ENCODE measurements around the gene GSTCD. TPM values are rescaled to one million over a fixed set of nuclear protein-coding genes. Genes with fewer than 3 reads are reported as not detected.
"Not testable (repeated sequence)": the region's sequence is repeated elsewhere in the genome, so short reads cannot be mapped to it uniquely, and the experiment has no call there.

Gene GSTCD
- total RNA-seq, 2 experiments from 2014 or later: 20.2 to 22.3 TPM

DNA sequence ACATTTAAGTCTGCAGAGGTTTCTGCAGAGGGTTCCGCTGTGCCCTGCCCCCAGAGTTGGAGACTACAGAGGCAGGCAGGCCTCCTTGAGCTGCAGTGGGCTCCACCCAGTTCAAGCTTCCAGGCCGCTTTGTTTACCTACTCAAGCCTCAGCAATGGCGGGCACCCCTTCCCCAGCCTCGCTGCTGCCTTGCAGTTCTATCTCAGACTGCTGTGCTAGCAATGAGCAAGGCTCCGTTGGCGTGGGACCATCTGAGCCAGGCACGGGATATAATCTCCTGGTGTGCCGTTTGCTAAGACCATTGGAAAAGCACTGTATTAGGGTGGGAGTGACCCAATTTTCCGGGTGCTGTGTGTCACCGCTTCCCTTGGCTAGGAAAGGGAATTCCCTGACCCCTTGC, 26.6 kb downstream of the GSTCD start:
- Histone ChIP-seq H3K36me3 (ENCODE audit: insufficient read depth, low read length) (peaks cover 30% of the 10 kb centered on the region), H3K9me3 (ENCODE audit: low read length) (peaks cover 11% of the 10 kb centered on the region; the same call in 1 of the 2 replicates)
- DNase-seq (ENCODE audit: low spot score); intact Hi-C loops (cut with micrococcal nuclease; ENCODE audit: unreplicated experiment); H3K9me2 ChIP-seq (ENCODE audit: insufficient read depth, low read length); CTCF ChIA-PET (ENCODE audit: unreplicated experiment); H4K20me1 ChIP-seq (ENCODE audit: insufficient read depth, low read length); H3K79me2 ChIP-seq (ENCODE audit: insufficient read depth, low read depth, low read length); H3K4me1 ChIP-seq (ENCODE audit: insufficient read depth, low read length, poor library complexity, severe bottlenecking); H3K4me3 ChIP-seq (ENCODE audit: low read depth, low read length, poor library complexity, severe bottlenecking); H3K27ac ChIP-seq (ENCODE audit: low read depth, low read length, poor library complexity, severe bottlenecking); BruUV-seq (replicated peaks); H2AFZ ChIP-seq (ENCODE audit: low read length); H3K4me2 ChIP-seq (ENCODE audit: low read length): not testable (repeated sequence)
- POLR2A ChIA-PET: interaction anchor here (0.7 kb wide), 1 partner anchor 19 kb away, joined by 3 read pairs; no protein-coding TSS in a partner anchor

DNA sequence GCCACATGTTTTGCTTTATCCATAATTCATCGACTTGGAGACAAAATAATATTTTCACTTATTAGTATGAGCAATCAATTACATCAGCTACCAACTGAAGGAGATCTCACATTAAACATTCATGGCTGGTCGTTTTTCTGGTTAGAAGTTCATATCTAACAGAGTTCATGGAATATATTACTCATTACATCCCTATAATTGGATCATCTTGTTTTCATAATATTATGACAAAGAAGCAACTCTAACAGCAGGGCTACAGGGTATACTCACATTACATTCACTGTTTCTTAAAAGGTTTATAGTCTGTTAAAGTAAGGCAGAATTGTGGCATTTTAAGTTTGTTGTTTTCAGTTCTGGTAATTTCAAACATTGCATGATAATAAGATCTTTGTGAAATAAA, 33.0 kb downstream of the GSTCD start:
- Histone ChIP-seq H3K9me2 (ENCODE audit: insufficient read depth, low read length) (no peaks in the 10 kb centered on the region), H3K4me3 (ENCODE audit: low read depth, low read length, poor library complexity, severe bottlenecking) (no peak overlapping the region), H3K36me3 (ENCODE audit: insufficient read depth, low read length) (peaks cover 24% of the 10 kb centered on the region), H3K4me2 (ENCODE audit: low read length) (no peak overlapping the region), H3K4me1 (ENCODE audit: insufficient read depth, low read length, poor library complexity, severe bottlenecking) (no peaks in the 10 kb centered on the region), H4K20me1 (ENCODE audit: insufficient read depth, low read length) (no peaks in the 10 kb centered on the region), H2AFZ (ENCODE audit: low read length) (no peak overlapping the region), H3K27ac (ENCODE audit: low read depth, low read length, poor library complexity, severe bottlenecking) (no peak overlapping the region), H3K9me3 (ENCODE audit: low read length) (peaks cover 11% of the 10 kb centered on the region; the same call in 1 of the 2 replicates), H3K79me2 (ENCODE audit: insufficient read depth, low read depth, low read length) (no peaks in the 10 kb centered on the region)
- TF ChIP-seq, protein P1, sequence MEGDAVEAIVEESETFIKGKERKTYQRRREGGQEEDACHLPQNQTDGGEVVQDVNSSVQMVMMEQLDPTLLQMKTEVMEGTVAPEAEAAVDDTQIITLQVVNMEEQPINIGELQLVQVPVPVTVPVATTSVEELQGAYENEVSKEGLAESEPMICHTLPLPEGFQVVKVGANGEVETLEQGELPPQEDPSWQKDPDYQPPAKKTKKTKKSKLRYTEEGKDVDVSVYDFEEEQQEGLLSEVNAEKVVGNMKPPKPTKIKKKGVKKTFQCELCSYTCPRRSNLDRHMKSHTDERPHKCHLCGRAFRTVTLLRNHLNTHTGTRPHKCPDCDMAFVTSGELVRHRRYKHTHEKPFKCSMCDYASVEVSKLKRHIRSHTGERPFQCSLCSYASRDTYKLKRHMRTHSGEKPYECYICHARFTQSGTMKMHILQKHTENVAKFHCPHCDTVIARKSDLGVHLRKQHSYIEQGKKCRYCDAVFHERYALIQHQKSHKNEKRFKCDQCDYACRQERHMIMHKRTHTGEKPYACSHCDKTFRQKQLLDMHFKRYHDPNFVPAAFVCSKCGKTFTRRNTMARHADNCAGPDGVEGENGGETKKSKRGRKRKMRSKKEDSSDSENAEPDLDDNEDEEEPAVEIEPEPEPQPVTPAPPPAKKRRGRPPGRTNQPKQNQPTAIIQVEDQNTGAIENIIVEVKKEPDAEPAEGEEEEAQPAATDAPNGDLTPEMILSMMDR (conservative IDR thresholded peaks at IDR 0.05; ENCODE audit: low read length): no peak
- TF ChIP-seq EZH2phosphoT487 (IDR thresholded peaks at IDR 0.05; ENCODE audit: borderline replicate concordance, low read depth, low read length): no peak
- BruUV-seq (replicated peaks): no TSS peak
- POLR2A ChIA-PET: interaction anchor here (1.8 kb wide), 1 partner anchor 10 kb away, joined by 9 read pairs; no protein-coding TSS in a partner anchor
- no peak for DNase-seq (ENCODE audit: low spot score)
- CTCF ChIA-PET (ENCODE audit: unreplicated experiment): no interaction called here
- intact Hi-C loops (cut with micrococcal nuclease; ENCODE audit: unreplicated experiment): no loop called here

DNA sequence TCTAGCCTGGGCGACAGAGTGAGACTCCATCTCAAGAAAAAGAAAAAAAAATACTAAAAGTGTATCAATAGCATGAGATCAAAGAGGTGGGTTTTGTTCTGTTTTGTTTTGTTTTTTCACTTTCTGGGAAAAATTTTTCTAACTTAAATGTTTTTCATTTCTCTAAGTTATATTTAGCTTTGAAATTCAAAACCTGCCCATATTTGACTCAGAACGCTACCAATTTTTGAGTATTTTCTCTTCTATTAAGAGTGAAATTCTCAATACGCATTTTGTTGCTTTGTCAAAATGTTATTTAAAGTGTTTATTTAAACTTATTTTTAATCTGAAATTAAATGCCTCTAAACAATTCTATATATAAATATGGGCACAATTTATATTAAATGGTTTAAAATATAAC, 39.6 kb downstream of the GSTCD start:
- Histone ChIP-seq H3K4me1 (ENCODE audit: insufficient read depth, low read length, poor library complexity, severe bottlenecking) (no peaks in the 10 kb centered on the region), H3K9me3 (ENCODE audit: low read length) (no peaks in the 10 kb centered on the region), H3K27ac (ENCODE audit: low read depth, low read length, poor library complexity, severe bottlenecking) (no peak overlapping the region), H3K79me2 (ENCODE audit: insufficient read depth, low read depth, low read length) (no peaks in the 10 kb centered on the region), H3K4me3 (ENCODE audit: low read depth, low read length, poor library complexity, severe bottlenecking) (no peak overlapping the region), H3K4me2 (ENCODE audit: low read length) (no peak overlapping the region), H3K36me3 (ENCODE audit: insufficient read depth, low read length) (no peaks in the 10 kb centered on the region; the same call in 1 of the 2 replicates), H3K9me2 (ENCODE audit: insufficient read depth, low read length) (no peaks in the 10 kb centered on the region), H4K20me1 (ENCODE audit: insufficient read depth, low read length) (no peaks in the 10 kb centered on the region), H2AFZ (ENCODE audit: low read length) (no peak overlapping the region)
- BruUV-seq (replicated peaks): no TSS peak
- intact Hi-C loops (cut with micrococcal nuclease; ENCODE audit: unreplicated experiment): no loop called here
- no peak for DNase-seq (ENCODE audit: low spot score)
- POLR2A ChIA-PET: interaction anchor here (0.9 kb wide), 1 partner anchor 12 kb away, joined by 4 read pairs; no protein-coding TSS in a partner anchor
- TF ChIP-seq EZH2phosphoT487 (IDR thresholded peaks at IDR 0.05; ENCODE audit: borderline replicate concordance, low read depth, low read length): no peak
- TF ChIP-seq, protein P1 (conservative IDR thresholded peaks at IDR 0.05; ENCODE audit: low read length): no peak
- CTCF ChIA-PET (ENCODE audit: unreplicated experiment): no interaction called here

Measured in OCI-LY7 (cell line).